Cerebellar nuclear complex (tissue), 1 donor: ENCODE results near the gene CPM.
"Not testable (repeated sequence)": the region's sequence is repeated elsewhere in the genome, so short reads cannot be mapped to it uniquely, and the experiment has no call there.

ENCODE experiments used
- DNase-seq, 2 experiments: peaks; one replicate each; lab custom pipeline; 2025; lab: John Stamatoyannopoulos, UW

CPM gene

GRCh38 chr12:68806488-68807237 is 126.3 kb downstream of the CPM start:
- DNase-seq = no peak

- no peak for DNase-seq
These were observed 127.3 kb downstream of the CPM start for GRCh38 chr12:68805592-68806120.

GRCh38 chr12:68804657-68805591 is 128.0 kb downstream of the CPM start:
- DNase-seq = no peak

- DNase-seq = no peak
These were observed 128.9 kb downstream of the CPM start for GRCh38 chr12:68803948-68804656.

- not testable (repeated sequence) for DNase-seq
These were observed 129.9 kb downstream of the CPM start for GRCh38 chr12:68802911-68803651.

- DNase-seq = not testable (repeated sequence)
These were observed 130.6 kb downstream of the CPM start for GRCh38 chr12:68802372-68802745.
